Esophagus mucosa (tissue), 1 donor: Measurements from ENCODE around the gene DACT2. TPM values are rescaled to one million over a fixed set of nuclear protein-coding genes. Genes with fewer than 3 reads are reported as not detected.
A peak's percentile ranks its signal among the peaks of the same experiment; 100 is the strongest.
"Not testable (repeated sequence)": the region's sequence is repeated elsewhere in the genome, so short reads cannot be mapped to it uniquely, and the experiment has no call there.

ENCODE experiments used
- ATAC-seq: fragments of 200-7000 bp; cut with Tn5 transposase; one replicate; pipeline ENCODE4 v1.9.1; 2020
- total RNA-seq: library from RNA; stranded (reverse); gene quantifications from one replicate; pipeline ENCODE4 v1.2.4, GENCODE V29; 2023
- donor health status: DM: yes; HTN: yes; CAD: no.

Gene DACT2
- total RNA-seq, 1 donor from 2014 or later = 0.44 TPM

GRCh38 chr6:168300975-168301647 is 18.5 kb downstream of the DACT2 start:
- ATAC-seq = no peak

GRCh38 chr6:168299541-168300511 is 19.8 kb downstream of the DACT2 start:
- no peak for ATAC-seq

- ATAC-seq = no peak
These were observed 21.9 kb downstream of the DACT2 start for GRCh38 chr6:168297643-168298042.

DNA sequence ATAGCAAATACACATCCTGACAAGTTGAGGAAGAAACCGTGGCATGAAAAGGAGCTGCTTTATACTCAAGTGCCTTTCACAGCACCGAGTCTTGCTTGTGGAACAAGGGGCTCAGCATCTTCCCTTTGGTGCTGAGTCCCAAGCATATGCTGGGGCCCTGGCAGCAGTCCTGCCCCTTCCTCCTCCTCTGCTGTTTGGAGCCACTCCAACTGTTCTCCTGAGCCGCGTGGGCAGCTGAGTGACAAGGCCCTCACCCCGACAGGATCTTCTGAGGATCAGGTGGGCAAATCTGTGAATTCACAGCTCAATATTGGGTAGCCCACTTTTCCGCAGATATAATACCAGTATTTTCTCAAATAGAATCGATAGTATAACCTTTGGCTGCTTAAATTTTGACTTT is 24.7 kb downstream of the DACT2 start:
- ATAC-seq = no peak

- ATAC-seq = no peak
These were observed 25.7 kb downstream of the DACT2 start for GRCh38 chr6:168293636-168294530.

- no peak for ATAC-seq
These were observed 26.8 kb downstream of the DACT2 start for GRCh38 chr6:168292826-168293225.

- no peak for ATAC-seq
These were observed 28.1 kb downstream of the DACT2 start for GRCh38 chr6:168291450-168291849.

GRCh38 chr6:168290095-168290494 is 29.5 kb downstream of the DACT2 start:
- ATAC-seq = no peak

GRCh38 chr6:168289571-168289962 is 30.0 kb downstream of the DACT2 start:
- ATAC-seq = no peak

DNA sequence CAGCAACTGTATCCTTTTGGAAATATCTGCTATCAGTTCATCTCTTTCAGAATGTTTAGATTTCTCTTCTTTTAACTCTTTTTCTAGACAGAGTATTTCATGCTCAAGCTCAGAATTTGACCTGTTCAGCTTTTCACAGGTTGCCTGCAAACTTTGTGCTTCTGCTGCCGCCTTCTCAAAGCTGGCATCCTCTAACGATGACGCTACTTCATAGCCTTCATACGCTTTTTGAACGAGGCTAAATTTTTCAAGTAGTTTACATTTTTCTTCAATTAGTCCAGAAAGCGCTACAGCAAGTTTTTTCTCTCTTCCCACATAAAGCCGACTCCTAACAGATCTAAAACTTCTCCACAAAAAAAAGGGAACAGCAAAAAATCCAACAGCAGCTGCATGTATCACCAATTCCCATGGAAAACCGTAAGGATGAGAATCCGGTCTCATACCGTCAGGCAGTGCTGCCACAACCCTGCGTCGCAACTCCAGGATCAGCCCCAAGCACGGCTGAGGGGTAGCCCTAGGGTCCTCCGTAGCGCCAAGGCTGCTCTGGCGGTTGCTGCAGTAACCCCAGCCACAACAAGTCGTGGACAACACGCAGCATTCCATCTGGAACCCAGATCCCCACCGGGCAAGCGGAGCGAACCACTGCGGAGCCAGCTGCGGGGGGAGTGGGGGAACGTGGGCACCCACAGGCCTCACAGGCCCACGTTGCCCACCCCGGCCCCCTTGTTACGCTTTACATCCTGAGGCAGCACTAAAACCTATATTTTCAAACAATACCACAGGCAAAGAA is 30.6 kb downstream of the DACT2 start:
- ATAC-seq = no peak

GRCh38 chr6:168287460-168287859 is 32.1 kb downstream of the DACT2 start:
- not testable (repeated sequence) for ATAC-seq

DNA sequence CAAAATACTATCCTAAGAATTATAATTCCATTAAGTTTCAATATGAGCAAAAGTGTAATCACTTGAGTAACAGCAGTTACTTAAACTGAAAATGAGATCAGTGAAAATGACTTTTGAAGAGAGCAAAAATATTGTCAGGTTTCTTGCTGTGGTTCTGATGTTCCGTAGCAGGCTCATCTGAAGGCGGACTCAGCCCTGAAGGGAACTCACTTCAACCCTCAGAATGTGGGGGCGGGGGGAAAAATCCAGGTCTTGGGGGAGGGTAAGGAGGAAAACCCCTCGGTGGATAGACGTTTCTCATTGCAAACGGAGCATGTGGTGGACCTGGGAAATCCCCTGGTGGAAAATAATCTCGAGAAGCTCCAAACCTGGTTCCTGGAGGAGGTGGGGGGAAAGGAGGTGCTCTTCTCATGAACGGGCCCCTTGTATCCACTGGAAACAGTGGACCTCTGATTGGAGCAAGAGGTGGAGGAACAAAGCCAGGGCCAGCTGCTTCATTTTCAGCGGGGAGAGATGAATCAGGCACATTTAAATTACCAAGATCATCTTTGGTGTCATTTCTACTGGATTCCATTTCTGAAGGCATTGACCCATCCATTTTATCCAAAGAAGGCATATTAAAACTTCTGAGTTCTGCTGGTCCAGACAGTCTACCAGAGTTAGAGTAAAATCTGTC is 32.7 kb downstream of the DACT2 start:
- not testable (repeated sequence) for ATAC-seq

DNA sequence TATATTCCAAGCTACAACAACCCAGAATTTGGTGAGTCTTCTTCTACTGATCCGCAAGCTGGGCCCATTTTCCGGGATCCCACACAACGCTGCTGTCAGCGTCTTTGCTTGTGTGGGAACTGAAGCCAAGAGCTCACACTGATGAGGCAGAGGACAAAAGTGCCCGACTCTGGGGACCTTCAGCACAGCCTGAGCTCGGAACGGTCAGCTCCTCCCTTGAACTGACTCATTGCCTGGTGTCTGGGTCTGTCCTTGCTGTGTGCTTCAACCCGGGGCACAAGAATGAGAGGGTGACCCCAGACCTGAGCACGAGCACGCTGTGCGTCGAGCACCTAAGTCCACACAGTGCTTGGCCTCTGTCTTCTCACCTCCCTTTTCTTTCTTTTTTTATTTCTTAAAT is 33.5 kb downstream of the DACT2 start:
- no peak for ATAC-seq

GRCh38 chr6:168285456-168285855 is 34.1 kb downstream of the DACT2 start:
- no peak for ATAC-seq

GRCh38 chr6:168284187-168284586 is 35.4 kb downstream of the DACT2 start:
- peak; percentile 82 for ATAC-seq

DNA sequence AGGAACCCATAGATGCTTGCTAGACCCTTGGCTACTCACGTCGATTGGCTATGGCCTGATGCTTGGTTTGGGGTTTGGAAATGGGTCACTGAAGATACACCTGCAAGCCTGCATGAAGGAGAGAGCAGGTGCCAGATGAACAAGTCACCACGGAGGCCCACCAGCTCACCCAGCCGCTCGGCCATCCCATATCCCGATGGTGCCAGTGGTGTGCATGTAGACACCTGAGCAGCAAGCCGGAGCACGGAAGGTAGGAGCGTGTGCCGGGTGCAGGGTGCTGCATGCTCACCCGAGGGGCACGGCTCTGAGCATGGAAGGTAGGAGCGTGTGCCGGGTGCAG is 35.9 kb downstream of the DACT2 start:
- ATAC-seq = no peak

DNA sequence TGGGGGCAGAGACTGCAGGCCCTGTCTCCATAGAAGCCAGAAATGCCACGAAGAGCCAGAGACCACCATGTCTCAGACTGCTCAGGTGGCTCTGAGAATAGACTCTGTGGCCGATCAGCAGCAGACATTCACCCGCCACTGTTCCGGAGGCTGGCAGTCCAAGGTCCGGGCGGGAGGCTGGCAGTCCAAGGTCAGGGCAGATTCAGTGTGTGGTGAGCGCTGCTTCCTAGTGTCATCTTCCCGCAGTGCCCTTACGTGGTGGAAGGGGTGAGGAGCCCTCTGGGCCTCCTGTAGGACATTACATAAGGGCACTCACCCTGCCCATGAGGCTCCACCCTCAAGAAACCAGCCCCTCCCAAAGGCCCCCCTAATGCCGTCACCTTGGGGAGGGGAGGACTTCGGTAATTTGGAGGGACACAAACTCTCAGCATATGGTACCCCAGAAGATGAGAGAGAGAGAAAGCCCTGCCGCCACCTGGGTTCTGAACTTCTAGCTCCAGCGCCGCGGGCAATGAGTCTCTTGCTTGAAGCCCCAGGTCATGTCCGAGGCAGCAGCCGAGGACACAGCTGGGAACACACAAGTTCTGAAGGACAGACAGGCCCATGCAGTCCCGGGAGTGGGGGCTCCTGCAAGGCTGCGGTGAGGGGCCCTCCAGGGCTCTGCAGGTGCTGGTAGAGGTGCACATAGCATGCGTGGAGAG is 36.4 kb downstream of the DACT2 start:
- no peak for ATAC-seq

DNA sequence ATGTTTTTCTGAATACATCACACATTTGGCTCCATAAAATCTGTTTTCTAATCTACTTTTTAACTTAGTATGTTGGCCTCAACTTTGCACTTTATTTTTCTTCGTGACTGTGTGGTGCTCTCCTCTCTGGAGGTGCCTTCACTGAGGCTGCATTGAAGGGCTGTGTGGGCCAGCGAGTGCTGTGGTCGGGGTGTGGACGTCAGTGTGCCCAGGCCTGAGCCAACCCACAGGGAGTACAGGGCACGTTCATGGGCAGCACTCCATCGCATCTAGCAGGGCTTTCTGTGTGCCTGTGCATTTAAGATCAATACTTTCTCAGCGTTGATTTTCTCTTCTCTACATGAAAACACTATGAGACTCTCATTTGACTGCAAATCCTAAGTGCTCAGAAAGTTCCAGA is 37.8 kb downstream of the DACT2 start:
- no peak for ATAC-seq

- ATAC-seq = not testable (repeated sequence)
These were observed 38.3 kb downstream of the DACT2 start for GRCh38 chr6:168281314-168281713.

GRCh38 chr6:168280899-168281245 is 38.7 kb downstream of the DACT2 start:
- peak; percentile 78 for ATAC-seq
